NCI-H1105 (cell line): ENCODE results near the gene TMEM44.
"Not testable (repeated sequence)": the region's sequence is repeated elsewhere in the genome, so short reads cannot be mapped to it uniquely, and the experiment has no call there.

ENCODE experiments used
- DNase-seq: peaks from one replicate; lab custom pipeline; 2025; lab: John Stamatoyannopoulos, UW

Gene TMEM44

DNA sequence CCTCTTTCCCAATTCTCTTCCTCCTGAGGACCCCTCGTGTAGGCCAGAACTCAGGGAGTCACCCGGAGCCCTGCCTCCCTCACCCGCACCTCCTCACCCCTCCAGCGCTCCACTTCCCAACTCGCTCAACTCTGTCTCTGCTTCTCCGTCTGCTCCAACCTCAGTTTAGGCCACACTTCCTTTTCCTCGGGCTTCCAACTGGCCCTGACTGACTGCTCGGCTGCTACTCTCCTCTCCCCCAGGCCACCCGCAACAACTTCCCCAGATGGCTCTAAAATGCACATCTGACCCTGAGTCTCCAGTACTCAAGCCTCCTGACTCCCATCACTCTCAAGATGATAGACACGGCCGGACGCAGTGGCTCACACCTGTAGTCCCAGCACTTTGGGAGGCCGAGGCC is 23.6 kb downstream of the TMEM44 start:
- DNase-seq, result no peak

GRCh38 chr3:194608981-194609380 is 24.2 kb downstream of the TMEM44 start:
- no peak for DNase-seq

GRCh38 chr3:194607592-194608389 is 25.4 kb downstream of the TMEM44 start:
- no peak for DNase-seq

GRCh38 chr3:194606941-194607340 is 26.3 kb downstream of the TMEM44 start:
- no peak for DNase-seq

DNA sequence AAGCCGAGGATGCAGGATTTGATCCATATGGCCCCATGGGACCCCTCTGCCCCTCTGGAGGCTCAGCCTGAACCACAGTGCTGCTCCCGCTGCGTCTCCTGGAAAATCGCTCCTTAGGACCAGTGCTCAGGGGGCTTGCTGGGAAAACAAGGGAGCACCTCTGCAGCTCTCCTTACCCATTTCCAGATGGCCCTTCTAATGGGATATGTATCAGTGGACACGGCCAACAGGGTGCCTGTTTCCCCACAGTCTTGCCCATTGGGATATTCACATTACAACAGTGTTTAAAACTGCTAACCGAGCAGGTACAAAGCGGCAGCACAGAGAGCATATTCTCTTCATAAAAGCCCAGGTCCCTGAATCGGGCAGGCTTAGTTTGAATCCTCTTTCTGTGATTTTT is 27.1 kb downstream of the TMEM44 start:
- DNase-seq, result no peak

GRCh38 chr3:194605314-194605713 is 27.9 kb downstream of the TMEM44 start:
- not testable (repeated sequence) for DNase-seq

DNA sequence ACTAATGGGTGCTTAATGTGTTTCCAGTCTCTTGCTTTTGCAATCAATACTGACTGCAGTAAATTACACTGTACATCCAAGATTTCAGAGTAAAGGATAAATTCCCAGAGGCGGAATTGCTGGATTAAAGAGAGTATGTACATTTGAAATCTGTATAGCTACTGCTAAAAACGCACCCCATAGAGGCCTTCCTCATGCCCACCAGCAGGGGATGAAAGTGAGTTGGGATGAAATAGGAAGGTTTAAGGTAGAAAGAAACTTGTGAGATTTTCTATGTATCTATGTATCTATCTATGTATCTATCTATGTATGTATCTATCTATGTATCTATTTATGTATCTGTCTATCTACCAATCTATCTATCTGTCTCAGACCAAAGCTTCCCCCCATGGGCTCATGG is 28.4 kb downstream of the TMEM44 start:
- DNase-seq, result no peak

DNA sequence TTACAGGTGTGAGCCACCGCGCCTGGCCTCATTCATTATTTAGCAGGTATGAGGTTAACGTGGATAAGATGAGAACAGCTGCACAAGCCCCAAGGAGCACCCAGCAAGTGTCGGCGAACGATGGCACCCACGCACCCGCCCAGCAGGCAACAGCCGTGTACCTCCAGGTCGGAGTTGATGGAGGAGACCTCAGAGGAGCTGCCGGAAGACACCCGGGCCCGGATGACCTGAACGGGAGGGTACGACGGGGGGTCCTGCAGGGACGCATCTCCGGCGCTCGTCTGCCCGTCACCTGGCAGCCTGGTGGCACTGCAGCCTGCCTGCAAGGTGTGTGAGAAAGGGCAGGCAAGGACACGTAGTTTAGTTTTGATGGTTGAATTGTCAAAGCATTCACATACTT is 29.1 kb downstream of the TMEM44 start:
- no peak for DNase-seq

DNA sequence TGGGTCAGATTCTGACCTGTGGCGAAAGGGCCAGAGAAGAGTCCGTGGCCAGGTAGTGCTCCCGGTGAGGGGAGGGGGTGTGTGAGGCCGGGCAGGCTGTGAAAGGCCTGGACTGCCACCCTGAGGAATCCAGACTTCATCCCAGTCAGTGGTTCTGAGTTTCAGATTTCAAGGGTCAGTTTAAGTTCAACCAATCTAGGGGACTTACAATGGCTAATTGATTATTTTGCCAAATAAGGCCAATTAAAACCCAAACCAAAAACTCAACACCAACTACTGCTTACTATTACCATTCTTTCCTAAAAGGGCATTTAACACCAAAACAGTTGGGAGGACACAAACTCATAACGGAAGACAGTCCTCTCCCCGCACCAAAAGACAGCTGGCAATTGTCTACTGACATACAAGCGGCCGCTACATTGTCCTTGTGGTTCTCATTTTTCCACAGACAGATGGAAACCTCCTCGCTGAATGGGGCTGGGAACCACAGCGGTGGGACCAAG is 30.5 kb downstream of the TMEM44 start:
- DNase-seq, result no peak

DNA sequence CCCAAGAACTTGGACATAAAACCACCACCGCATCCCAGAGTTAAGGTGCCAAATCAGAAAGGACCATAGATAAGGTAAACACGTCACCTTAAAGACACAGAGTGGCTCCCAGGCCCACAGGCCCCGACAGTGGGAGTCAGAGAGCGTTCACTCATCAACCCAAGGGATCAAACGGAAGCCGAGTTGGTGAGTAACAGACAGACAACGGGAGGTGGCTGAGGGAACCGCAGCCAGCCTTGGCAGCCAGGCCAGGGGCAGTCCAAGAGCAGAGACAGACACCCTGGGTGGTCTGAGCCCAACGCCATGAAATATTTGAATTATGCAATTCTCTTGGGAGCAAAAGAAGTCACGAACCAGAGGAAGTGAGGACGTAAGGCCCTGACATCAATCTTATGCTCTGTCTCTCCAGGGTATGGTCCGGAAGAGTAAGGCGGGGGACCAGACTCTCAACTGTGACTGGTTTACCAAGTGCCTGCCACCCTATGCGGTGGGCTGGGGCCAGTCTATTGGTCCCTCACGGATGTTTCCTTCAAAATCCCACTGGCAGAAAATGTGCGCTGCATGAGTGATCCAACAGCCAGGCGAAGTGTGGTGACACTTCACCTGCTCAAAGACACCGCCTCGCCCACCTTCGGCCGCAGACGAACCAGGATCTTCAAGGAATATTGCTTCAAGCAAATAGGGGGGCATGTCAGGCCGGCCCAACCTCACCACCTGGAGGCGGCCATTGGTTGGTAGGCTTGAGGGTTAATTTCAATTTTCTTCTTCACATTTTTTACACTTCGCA is 34.3 kb downstream of the TMEM44 start:
- no peak for DNase-seq

DNA sequence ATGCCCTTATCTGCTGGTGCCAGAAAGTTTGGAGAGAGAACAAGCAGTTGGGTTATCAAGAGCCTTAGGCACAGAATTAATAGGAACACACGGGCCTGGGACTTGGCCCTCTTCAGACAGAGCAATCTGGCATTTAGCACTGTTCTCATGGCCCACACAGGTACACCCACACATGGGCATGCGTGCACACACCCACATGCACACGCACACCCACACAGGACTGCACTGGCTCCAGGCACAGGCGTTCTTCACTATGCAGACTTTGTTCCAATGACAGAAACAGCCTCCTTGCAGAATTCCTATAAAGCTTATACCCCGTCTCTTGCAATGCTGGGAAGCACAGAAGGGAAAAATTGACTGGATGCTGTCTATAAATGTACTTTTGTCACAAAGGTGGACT is 36.3 kb downstream of the TMEM44 start:
- no peak for DNase-seq

GRCh38 chr3:194592798-194593752 is 40.1 kb downstream of the TMEM44 start:
- no peak for DNase-seq

DNA sequence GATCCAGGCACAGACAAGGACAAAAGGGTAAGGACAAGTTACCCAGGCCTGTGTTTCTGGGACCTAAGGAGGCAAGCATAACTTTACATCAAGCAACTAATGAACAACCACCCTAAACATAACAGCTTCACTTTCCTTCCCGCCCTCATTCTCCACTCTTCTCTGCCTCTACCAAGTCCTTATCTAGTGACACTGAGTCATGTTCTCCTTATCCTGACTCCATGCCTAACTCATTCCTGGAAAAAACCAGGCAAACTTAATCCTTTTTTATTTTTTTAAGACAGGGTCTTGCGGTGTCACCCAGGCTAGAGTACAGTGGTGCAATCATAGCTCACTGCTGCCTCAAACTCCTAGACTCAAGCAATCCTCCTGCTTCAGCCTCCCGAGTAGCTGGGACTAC is 44.5 kb downstream of the TMEM44 start:
- no peak for DNase-seq

DNA sequence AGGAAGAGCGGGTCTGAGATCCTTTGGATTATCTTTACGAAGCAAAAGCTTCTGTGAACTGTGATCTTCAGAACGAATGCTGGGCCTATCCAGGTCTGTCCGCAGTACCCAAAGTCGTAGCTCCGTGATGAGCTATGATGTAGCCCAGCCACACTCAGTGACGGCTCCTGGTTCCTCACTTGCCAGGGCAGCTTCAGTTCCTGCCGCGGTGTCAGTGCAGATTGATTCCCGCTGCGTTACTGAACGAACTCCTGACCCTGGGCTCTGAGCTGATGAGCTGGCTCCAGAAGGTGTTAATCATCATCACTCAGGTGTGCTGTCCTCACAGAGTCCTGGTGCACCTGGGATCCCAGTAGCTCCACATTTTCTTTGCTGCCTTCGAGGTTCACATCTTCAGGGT is 45.0 kb downstream of the TMEM44 start:
- no peak for DNase-seq

GRCh38 chr3:194587438-194587931 is 45.7 kb downstream of the TMEM44 start:
- DNase-seq, result no peak

DNA sequence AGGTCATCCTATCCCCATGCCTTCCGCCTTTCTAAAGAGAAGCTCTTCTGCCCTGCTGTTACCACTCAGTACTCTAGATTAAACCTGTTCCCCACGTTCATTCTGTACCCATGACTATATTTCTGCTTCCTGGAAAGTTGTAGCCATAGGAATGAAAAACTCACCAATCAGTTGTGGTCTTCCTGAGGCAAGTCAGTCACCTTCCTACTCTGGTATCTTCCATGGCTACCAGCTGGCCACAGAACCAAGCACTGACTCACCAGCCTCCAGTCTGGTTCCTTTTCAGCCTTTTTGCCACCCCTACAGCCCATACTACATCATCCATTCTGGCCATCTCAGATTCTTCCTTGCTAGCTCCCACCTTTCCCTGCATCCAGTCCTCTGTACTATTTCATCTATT is 46.4 kb downstream of the TMEM44 start:
- no peak for DNase-seq

DNA sequence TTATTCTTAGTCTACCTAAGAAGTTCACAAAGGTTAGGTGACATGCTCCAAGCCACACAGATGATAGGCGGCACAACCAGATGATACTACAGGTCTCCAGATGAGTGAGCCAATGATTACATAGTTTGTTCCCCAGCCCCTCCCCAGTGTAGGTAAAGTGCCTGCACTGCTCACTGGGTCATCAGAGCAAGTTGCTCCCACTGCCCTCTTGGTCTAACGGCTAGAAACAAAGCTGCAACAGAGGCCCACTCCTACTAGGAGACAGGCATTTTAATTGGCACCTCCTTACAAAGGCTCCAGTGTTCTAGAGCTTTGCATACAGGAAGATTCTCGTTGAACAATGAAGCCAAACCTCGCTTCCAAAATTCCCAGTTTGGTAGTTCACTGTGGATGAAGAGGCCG is 47.3 kb downstream of the TMEM44 start:
- no peak for DNase-seq

DNA sequence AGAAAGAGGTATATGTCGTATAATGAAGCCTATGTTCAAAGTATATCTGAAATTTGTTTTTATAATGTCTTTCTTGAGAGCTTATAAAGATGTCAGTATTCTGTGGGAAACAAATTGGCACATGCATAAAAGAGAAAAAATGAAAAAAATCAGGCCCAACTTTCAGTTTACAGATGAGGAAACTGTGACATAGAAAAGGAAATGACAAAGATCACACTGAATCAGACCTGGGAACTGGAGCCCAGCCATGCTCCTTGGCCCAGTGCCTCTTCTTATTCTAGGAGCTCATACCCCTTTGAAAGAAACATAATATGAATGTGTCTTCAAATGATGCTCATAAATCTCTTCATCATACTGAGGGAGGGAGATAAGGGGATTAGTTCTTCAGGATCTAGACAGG is 48.4 kb downstream of the TMEM44 start:
- no peak for DNase-seq

DNA sequence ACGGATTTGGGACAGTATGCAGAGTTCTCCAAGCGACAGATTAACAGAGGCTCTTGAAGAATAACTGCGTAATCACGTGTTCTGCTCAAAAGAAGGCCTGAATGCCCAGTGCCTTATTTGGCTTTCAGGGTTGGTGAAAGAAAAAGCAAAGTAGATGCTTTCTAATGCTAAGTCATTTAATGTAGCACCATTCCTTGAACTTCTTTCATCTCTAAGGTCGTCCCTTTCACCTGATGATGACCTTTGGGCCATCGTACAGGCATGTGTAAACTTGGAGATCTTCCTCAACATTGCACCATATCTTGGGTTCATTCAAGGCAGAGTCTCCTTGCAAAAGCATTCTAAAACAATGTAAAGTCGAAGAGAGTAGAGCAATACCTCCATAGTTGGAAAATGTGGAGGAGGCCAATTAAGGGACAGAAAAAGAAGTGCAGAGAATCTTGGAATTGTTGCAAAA is 48.9 kb downstream of the TMEM44 start:
- DNase-seq, result no peak

GRCh38 chr3:194582196-194582905 is 50.9 kb downstream of the TMEM44 start:
- DNase-seq, result no peak

DNA sequence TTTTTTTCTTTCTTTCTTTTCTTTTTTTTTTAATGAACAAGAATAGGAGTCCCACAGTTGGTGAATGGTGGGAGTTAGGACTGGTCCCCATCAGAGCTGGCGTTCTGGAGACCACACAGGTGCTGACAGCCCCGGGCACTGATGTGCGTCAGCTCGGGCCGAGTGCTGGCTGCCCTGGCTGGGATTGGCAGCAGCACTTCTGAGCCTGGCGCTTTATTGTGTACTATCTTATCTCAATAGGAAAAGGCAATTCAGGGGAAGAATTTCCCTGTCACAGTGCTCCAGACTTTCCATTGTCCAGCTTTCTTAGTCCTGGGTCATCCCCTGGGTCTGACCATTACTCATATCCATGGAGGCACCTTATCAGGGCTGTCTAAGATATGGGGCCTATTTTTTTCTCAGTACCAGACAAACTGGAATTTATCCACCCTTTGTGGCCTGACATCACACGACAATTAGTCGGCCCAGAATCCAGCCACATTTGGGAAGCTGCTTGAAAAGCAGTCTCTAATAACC is 54.1 kb downstream of the TMEM44 start:
- no peak for DNase-seq
